Placental epithelial cell (primary cell): ENCODE data around the gene NMU. TPM values are rescaled to one million over a fixed set of nuclear protein-coding genes. Genes with fewer than 3 reads are reported as not detected.

ENCODE experiments used
- total RNA-seq: library from RNA; depleted of rRNA; stranded (reverse); fragments of >200 nt; gene quantifications from 2 replicates; pipeline ENCODE4 v1.2.3, GENCODE V29; 2012

Gene NMU, protein sequence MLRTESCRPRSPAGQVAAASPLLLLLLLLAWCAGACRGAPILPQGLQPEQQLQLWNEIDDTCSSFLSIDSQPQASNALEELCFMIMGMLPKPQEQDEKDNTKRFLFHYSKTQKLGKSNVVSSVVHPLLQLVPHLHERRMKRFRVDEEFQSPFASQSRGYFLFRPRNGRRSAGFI
- not detected in 2 replicates for total RNA-seq

DNA sequence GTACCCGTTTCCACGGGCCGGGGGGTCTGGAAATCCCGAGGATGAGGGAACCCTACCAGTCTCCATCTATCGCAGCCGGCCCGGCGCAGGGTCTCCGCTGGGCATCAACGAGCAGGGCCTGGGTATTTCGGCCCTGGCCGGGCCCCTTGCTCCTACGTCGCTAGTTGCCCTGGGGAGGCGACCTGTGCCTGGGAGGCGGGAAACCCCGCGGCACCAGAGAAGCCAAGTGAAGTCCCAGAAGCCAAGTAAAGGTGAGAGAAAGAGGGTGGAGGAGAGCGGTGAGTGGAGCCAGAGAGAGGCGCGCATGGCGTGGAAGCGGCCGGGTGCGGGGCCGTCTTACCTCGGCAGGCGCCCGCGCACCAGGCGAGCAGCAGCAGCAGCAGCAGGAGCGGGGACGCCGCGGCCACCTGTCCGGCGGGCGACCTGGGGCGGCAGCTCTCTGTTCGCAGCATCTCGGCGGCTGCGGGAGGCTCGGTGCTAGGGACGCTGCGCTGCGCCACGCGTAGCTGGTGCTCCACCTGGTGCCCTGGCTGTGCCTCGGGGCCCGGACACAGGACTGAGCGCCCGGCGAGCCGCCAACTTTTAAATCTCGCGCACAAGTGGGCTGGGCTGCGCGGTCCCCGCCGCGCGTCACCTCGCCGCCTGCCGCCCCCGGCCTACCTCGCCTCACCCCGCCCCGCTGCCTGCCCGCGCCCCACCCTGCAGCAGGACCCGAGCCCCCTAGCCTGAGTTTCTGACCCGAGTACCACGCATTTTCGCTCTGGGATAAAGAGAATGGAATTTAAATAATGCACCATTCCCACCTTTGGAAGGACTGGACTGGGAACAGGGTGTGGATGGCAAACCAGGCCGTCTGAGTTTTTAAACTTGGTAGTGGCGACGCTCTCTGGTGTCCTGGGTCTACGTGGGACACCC lies at the start of gene NMU:
TSS of gene NMU (minus strand) at position 558 of the 915 bp plus-strand sequence. CDS start at position 452, 106 bp downstream.

DNA sequence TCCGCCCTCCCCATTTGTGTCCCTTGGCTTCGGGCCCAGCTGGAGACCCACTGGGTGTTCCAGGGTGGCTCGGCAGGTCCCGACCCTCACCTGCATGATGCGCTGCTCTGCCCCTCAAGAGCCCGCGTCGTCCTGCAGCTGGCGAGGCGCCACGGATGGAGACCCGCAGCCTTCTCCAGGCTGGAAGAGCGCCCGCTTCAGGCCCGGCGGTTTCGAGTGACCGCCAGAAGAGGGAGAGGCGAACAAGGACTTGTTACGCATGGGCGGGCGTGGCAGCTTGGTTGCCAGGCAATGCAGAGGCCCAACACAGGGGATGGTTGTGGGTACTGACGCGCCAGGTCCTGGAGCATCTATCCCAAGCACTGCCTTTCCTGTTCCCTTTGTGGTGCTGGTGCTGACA lies 44.1 kb downstream of the NMU start, which contains the start of gene PDCL2:
TSS of gene PDCL2 (minus strand) at position 232 of the 400 bp plus-strand sequence. CDS start at position 96, 136 bp downstream.

DNA sequence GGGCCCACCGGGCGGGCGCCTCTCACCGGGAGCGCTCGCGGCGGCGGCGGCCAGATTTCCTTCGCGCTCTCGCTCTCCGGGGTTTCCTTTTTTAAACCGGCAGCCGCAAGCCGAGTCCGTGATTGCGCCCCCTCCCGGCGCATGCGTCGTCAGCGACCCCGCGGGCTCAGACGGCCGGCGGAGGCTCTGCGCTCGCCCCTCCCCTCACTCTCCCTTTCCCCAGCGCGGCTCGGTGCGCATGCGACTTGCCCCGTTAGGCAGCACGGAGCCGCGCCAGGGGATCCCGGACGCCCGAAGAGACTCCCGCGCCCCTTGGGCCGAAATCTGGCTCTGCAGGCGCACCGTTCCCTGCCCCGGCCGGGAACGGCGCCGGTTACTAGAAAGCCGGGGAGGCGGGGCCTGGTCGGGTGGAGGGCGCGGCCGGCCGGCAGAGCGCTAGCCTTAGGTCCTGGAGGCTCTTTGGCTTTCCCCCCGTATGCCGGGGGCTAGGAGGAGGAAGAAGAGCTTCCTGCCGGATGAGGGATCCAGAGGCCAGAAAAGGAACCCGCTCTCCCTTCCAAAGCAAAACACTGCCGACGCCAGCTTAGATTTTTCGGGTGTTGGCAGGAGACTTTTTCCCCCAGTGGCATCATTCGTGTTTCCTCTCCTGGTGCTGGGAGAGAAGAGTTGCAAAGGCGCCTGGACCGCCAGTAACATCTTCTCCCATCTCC lies 89.2 kb downstream of the NMU start, which contains the start of gene CLOCK:
TSS of gene CLOCK (minus strand) at position 154 of the 710 bp plus-strand sequence. CDS start 64,124 bp downstream, outside the sequence.

Other genes with a start within 250 kb of the NMU start
- 105 and 222 TPM in 2 replicates for gene TMEM165, start 240.3 kb downstream of the NMU start, total RNA-seq
- 24.7 and 30.3 TPM in 2 replicates for gene CLOCK, start 89.4 kb downstream of the NMU start, total RNA-seq
- gene PDCL2, start 44.1 kb downstream of the NMU start, total RNA-seq = not detected in 2 replicates
- gene EXOC1L, start 183.5 kb upstream of the NMU start, total RNA-seq = not detected in 2 replicates
- gene EXOC1, start 217.3 kb upstream of the NMU start, total RNA-seq = 35.2 and 39.7 TPM in 2 replicates